ENCODE data around the gene FAM200B. TPM values are rescaled to one million over a fixed set of nuclear protein-coding genes. Genes with fewer than 3 reads are reported as not detected.

Gene FAM200B
- polyA plus RNA-seq, 2 of the 4 experiments (the other 2 are of a cell fraction) = 40.8 to 41.6 TPM

DNA sequence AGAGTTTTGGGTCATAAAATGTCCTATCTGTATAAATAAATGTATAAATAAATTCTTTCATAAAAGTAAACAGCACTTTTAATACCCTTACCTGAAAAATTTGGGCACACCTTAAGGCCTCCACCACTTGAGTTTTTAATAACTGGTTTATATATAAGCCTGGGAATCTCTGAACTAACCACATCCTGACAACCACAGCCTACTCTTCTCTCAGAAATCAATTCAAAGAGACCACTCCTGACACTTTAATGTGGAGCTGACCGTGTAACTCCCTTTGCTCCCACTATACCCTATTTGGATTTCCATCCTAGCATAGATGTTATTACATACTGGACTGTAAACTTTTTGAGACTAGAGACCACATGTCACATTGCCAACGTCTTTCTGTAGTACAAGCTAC lies 30.0 kb upstream of the FAM200B start:
- FAIRE-seq (no peak), DNase-seq (ENCODE audit: low read depth in 1 of 2, low spot score in 1 of 2) (no peak), ATAC-seq (no peak)
- H3K9me3 ChIP-seq = no peaks in the 10 kb centered on the region
- no peak overlapping the region for H3K4me3 ChIP-seq
- POLR2A ChIA-PET = interaction anchor here (0.9 kb wide), 1 partner anchor 30 kb away, joined by 3 read pairs; the partner anchor contains the start of gene FAM200B
- peak overlapping the region; percentile 92 for H3K4me2 ChIP-seq
- CTCF ChIA-PET = interaction anchor here (0.5 to 1.1 kb wide), 3 partner anchors 8 to 329 kb away, joined by 3 to 4 read pairs (median 3); no protein-coding TSS in a partner anchor
- WGBS (ENCODE audit: missing lambda C conversion rate) = 65% methylated on average over 2 of the region's 2 CpGs
- peaks cover 35% of the 10 kb centered on the region; the same call in 2 of the 3 replicates for H3K4me1 ChIP-seq
- no peak overlapping the region for H3K27ac ChIP-seq
- TF ChIP-seq CEBPB (IDR thresholded peaks at IDR 0.05) = no peak
- TF ChIP-seq NPAS2 (CRISPR knock-in tag; IDR thresholded peaks at IDR 0.05; ENCODE audit: borderline replicate concordance) = no peak
- TF ChIP-seq JUN (IDR thresholded peaks at IDR 0.05) = no peak

DNA sequence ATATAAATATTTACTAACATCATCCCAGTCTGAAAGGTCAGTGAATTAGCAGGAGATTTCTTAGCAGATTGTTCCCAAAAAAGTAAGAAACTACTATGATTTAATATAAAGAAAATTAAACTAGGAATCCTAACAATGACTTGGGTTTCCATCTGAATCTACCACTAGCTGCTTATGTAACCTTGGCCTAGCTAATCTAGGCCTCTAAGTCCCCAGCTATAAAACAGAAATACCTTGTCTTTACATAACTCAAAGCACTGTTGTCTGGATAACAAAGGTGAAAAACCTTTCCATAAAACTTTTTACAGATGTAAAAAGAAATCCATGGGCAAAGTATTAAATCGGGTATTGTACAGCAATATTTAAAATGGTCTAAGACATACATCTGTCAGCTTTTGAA lies 29.4 kb upstream of the FAM200B start:
- no peak for DNase-seq (ENCODE audit: low read depth in 1 of 2, low spot score in 1 of 2)
- Histone ChIP-seq H3K4me2 (peak overlapping the region; percentile 92), H3K4me1 (peaks cover 35% of the 10 kb centered on the region; the same call in 2 of the 3 replicates), H3K4me3 (no peak overlapping the region), H3K27ac (no peak overlapping the region), H3K9me3 (no peaks in the 10 kb centered on the region)
- ChIA-PET POLR2A (no interaction called here), CTCF (interaction anchor here (0.9 kb wide), 1 partner anchor 9 kb away, joined by 3 read pairs; no protein-coding TSS in a partner anchor)
- 54% methylated on average over 1 of the region's 1 CpG for WGBS (ENCODE audit: missing lambda C conversion rate)
- ATAC-seq = no peak
- no peak for FAIRE-seq
- TF ChIP-seq, protein P1, sequence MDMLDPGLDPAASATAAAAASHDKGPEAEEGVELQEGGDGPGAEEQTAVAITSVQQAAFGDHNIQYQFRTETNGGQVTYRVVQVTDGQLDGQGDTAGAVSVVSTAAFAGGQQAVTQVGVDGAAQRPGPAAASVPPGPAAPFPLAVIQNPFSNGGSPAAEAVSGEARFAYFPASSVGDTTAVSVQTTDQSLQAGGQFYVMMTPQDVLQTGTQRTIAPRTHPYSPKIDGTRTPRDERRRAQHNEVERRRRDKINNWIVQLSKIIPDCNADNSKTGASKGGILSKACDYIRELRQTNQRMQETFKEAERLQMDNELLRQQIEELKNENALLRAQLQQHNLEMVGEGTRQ (IDR thresholded peaks at IDR 0.05) = no peak
- TF ChIP-seq, protein P2, sequence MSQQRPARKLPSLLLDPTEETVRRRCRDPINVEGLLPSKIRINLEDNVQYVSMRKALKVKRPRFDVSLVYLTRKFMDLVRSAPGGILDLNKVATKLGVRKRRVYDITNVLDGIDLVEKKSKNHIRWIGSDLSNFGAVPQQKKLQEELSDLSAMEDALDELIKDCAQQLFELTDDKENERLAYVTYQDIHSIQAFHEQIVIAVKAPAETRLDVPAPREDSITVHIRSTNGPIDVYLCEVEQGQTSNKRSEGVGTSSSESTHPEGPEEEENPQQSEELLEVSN (IDR thresholded peaks at IDR 0.05; ENCODE audit: borderline replicate concordance, low read depth) = no peak

DNA sequence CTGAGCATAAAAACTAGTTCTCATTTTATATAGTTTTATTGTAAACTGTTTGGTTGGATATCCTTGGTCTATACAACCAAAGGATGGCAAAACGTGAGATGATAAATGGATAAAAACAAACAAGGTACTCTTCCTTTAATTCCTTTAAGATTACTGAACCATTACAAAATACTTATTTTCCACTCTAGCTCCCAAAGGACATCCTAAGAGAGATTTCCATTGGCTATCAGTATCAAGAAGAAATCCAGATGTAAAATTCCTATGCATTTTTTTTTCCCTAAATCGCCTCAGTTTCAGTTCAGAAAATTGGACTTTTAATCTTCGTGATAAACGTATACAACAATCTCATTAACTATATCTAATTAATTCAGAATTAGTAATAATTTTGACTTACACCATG lies 28.8 kb upstream of the FAM200B start:
- Histone ChIP-seq H3K27ac (peak overlapping the region; percentile 89 to 99; a peak in 4 of 6 replicates), H3K4me3 (peak overlapping the region; percentile 68; the same call in 2 of the 3 replicates), H3K4me2 (peak overlapping the region; percentile 92), H3K4me1 (peaks cover 35% of the 10 kb centered on the region; the same call in 2 of the 3 replicates), H3K9me3 (no peaks in the 10 kb centered on the region)
- CTCF ChIA-PET = no interaction called here
- POLR2A ChIA-PET = no interaction called here
- no peak for DNase-seq (ENCODE audit: low read depth in 1 of 2, low spot score in 1 of 2)
- FAIRE-seq = no peak
- TF ChIP-seq CBX8 (IDR thresholded peaks at IDR 0.05) (no peak), MAFK (IDR thresholded peaks at IDR 0.05; ENCODE audit: partially characterized antibody) (no peak), MAZ (IDR thresholded peaks at IDR 0.05; ENCODE audit: borderline replicate concordance, low read depth, low read length) (no peak), JUN (IDR thresholded peaks at IDR 0.05) (no peak)
- ATAC-seq = no peak
- 65% methylated on average over 4 of the region's 4 CpGs for WGBS (ENCODE audit: missing lambda C conversion rate)

DNA sequence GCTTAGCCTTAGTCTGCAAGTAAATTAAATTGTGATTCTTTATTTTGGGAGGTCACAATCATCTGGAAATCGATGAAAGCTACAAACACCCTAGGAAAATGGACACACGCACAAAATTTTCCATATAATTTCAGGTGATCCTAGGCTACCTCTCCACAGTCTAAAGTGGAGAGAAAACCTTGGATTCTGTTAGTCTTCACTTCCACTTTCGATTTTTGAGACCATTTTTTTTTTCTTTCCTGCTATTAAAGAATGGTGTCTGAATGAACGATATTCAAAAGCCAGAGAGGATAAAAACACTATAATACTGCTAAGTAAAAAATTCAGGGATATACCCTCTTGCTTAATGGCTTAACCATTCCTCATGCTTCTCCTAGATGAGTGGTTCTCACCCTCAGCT lies 28.2 kb upstream of the FAM200B start:
- POLR2A ChIA-PET = interaction anchor here (1.9 kb wide), 1 partner anchor 29 kb away, joined by 7 read pairs; the partner anchor contains the start of gene FAM200B
- H3K4me1 ChIP-seq = peaks cover 35% of the 10 kb centered on the region; the same call in 2 of the 3 replicates
- CTCF ChIA-PET = interaction anchor here (1.0 to 1.2 kb wide), 2 partner anchors 10 to 13 kb away, joined by 3 read pairs; no protein-coding TSS in a partner anchor
- ATAC-seq (no peak), DNase-seq (ENCODE audit: low read depth in 1 of 2, low spot score in 1 of 2) (no peak), FAIRE-seq (no peak)
- H3K27ac ChIP-seq = peak overlapping the region; percentile 89 to 99
- peak overlapping the region; percentile 68 for H3K4me3 ChIP-seq
- TF ChIP-seq FOSL2 (IDR thresholded peaks at IDR 0.05) (no peak), FOSL2 (CRISPR knock-in tag; IDR thresholded peaks at IDR 0.05) (no peak), CBX8 (IDR thresholded peaks at IDR 0.05) (no peak), MAZ (IDR thresholded peaks at IDR 0.05; ENCODE audit: borderline replicate concordance, low read depth, low read length) (no peak), FOSB (CRISPR knock-in tag; IDR thresholded peaks at IDR 0.05) (no peak), SMC3 (IDR thresholded peaks at IDR 0.05) (no peak), POLR2AphosphoS2 (conservative IDR thresholded peaks at IDR 0.05; ENCODE audit: low read length) (no peak), NFE2L2 (conservative IDR thresholded peaks at IDR 0.05; ENCODE audit: low read length) (no peak), EHMT2 (IDR thresholded peaks at IDR 0.05; ENCODE audit: low read depth) (no peak), CBX2 (IDR thresholded peaks at IDR 0.05; ENCODE audit: borderline replicate concordance, low read depth) (no peak), ZSCAN20 (CRISPR knock-in tag; IDR thresholded peaks at IDR 0.05) (no peak), HOXB5 (CRISPR knock-in tag; IDR thresholded peaks at IDR 0.05) (no peak), SREBF2 (IDR thresholded peaks at IDR 0.05) (no peak)
- TF ChIP-seq, protein P1 (IDR thresholded peaks at IDR 0.05) = no peak
- no peaks in the 10 kb centered on the region for H3K9me3 ChIP-seq
- peak overlapping the region; percentile 92 for H3K4me2 ChIP-seq
- WGBS (ENCODE audit: missing lambda C conversion rate) = 14% methylated on average over 4 of the region's 4 CpGs
